NCI-H1092 treated with DMSO at 0.1 percent for 48 hours (cell line): ENCODE data around the gene SORD.
"Not testable (repeated sequence)": the region's sequence is repeated elsewhere in the genome, so short reads cannot be mapped to it uniquely, and the experiment has no call there.

Experiments used
- DNase-seq: peaks from one replicate; lab custom pipeline; 2025; lab: John Stamatoyannopoulos, UW

The SORD gene

DNA sequence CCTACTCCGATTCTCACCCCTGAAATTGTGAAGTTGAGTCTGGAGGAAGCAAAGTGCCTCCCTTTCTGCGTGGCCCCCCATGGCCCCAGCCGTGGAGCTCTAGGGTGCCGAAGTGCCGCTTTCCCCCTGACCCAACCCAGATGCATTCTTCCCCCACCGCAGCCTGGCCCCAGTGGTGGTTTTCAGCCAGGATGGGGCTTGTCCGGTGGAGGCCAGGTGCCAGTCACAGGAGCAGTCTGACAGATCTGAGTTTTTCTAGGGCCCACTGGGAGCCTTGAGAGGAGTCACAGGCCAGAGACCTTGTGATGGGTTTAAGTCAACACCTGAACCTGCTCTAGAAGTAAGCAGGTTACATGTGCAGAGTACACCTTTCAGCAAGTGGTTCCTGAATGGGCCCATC, 39.3 kb downstream of the SORD start:
- DNase-seq = not testable (repeated sequence)

- no peak for DNase-seq
Measured at GRCh38 chr15:45064386-45064785, 41.4 kb downstream of the SORD start.

DNA sequence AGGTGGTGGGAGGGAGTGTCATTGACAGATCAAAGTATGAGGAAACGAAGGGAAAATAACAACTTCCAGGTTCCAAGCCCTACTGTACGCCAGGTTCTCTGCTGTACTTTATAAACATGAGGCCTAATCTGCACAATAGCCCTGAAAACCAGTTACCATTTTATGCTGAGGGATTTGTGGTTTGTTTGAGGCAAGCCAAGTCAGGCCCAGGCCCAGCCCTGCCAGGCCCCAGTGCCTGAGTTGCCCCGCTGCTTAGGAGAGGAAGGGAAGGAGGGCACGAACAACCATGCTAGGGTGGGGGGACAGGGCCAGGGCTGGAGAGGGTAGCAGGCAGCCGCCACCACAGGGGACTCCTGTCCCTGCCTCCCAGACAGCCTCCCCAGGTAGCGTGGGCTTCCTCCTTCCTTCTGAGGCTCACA, 47.0 kb downstream of the SORD start:
- not testable (repeated sequence) for DNase-seq

DNA sequence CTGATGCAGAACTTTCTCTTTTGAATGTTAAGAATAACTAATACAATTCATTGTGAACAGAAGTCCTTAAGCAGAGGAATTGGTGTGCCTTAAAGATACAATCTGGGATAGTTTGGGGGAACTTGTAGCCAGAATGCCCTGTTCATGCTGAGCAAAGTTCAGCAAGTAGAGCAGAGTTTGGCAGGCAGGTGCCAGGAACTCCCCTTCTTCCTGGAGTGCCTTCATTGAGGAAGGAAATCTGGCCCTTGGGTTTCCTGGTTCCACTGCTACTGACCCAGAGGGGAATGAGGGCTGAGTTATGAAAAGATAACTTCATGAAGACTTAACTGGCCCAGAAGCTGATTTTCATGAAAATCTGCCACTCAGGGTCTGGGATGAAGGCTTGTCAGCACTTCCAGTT, 50.6 kb downstream of the SORD start:
- DNase-seq = not testable (repeated sequence)

GRCh38 chr15:45075440-45076320, 52.7 kb downstream of the SORD start:
- DNase-seq = not testable (repeated sequence)

DNA sequence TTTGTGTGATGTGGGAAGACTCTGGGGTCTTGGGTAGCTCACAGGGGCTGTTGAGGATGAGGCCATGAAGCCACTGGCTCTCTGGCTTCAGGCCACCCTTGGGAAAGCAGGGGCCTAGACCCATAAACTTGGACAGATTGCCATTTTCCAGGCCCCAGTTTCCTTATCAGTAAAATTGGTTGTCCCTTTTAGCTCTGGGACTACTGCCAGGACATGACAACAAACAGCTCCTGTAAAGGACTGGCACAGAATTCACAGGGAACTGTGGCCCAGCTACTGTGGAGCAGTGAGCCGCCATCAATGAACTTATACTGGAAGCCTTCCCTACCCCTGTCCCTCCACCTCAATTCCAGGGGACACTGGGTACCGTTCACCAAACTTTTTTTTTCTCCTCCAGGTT, 54.4 kb downstream of the SORD start:
- DNase-seq = not testable (repeated sequence)

DNA sequence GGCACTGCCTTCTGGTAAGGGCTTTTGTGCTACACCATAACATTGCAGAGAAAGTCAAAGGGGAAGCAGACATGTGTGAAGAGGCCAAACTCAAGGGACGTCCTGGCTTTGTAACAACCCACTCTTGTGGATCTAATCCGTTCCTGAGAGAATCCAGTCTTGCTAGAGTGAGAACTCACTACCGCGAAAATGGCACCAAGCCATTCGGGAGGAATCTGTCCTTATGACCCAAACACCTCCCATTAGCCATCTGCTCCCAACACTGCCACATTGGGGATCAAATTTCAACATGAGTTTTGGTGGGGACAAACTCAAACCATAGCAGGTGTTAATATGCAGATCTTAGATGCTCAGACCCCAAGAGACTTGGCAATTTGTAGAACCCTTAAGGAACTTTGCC, 56.2 kb downstream of the SORD start:
- not testable (repeated sequence) for DNase-seq

DNA sequence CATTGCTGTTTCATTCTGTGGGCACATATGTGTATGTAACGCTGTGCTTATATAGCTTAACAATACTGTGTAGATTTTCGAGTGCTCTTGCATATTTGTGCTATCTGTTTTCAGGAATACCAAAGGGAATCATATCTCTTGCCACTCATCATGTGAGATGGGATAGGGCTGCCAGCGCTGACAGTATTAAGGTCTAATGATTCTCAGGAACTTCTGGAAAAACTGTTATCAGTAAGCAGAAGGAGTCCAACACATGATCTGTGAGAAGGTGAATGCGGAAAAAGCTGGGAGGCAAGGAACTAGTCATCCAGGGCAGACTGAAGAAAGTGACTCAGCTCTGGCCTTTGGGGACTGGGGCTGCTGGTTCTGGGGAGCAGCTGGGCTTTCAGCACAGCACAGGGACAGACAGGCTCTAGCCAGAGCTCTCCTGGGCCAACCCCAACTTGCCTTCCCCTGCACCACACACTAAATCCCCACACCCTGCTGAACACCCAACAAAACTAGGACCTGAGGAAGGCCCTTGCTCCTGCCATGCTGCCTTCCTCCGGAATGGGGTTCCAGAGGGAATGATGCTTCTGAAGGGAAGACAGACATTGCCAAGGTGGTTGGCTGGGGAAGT, 56.7 kb downstream of the SORD start:
- not testable (repeated sequence) for DNase-seq

DNA sequence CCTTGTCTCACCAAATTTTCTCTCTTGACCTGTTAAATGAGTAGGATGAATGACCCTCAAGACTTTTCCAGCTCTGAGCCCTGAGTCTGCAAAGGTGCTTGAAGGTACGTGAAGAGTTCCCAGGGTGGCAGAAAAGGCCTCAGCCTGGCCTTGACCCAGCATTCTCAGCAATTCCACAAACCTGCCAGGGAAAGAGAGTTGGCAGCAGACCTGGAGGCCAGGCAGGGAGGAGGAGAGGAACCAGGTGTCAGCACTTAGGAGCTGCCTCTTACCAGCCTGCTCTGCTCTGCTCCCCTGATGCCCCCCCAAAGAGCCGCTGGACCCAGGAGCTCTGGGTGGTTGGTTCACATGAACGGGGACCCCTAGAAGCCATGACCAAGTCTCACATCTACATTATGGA, 57.6 kb downstream of the SORD start:
- not testable (repeated sequence) for DNase-seq

GRCh38 chr15:45082412-45082811, 59.4 kb downstream of the SORD start:
- not testable (repeated sequence) for DNase-seq

DNA sequence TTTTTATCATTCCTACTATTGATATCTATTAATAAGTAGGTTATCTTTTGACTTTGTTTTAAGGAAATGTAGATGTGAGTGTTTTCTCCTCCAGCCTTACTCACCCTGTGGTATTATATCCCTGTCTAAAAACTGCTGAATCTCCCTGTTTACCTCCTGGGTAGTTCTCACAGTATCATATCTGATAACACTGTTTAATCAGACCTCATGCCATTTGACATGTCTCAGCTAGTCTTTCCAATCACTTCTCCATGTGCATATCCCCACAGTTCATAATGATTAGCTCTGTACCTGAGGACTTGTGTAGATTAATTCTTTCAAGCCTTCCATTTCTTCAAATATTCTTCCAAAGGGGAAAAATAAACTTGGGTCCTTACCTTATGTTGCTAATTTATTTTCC, 60.2 kb downstream of the SORD start:
- DNase-seq = no peak

- no peak for DNase-seq
Measured at GRCh38 chr15:45084163-45084562, 61.2 kb downstream of the SORD start.

- DNase-seq = no peak
Measured at GRCh38 chr15:45087513-45087912, 64.5 kb downstream of the SORD start.

GRCh38 chr15:45088801-45089711, 66.1 kb downstream of the SORD start:
- DNase-seq = no peak

DNA sequence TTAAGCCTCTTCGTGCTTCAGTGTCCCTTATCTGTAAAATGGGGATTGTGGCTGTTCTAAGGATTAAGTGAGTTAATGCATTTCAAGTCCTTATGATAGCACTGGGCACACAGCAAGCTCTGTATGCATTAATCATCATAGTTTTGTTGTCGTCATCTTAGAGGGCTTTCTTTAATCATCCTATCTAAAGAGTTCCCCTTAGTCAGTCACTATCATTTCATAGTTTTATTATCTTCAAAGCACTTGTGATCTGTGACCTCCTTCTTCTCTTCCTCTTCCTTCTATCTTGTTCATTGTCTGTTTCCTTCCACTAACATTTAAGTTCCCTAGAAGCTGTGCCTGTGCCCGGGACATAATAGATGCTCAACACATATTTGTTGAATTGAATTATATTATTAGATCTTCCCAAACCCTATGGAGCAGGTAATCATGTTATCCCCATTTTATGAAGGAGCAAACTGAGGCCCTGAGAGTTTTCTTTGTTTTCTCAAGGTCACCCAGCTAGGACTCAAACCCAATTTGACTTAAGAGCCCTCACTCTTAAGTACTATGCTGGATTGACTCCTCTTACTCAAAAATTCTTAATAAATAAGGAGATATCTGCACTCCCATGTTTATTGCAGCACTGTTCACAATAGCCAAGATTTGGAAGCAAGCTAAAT, 66.8 kb downstream of the SORD start:
- DNase-seq = no peak

GRCh38 chr15:45091161-45091560, 68.2 kb downstream of the SORD start:
- no peak for DNase-seq

DNA sequence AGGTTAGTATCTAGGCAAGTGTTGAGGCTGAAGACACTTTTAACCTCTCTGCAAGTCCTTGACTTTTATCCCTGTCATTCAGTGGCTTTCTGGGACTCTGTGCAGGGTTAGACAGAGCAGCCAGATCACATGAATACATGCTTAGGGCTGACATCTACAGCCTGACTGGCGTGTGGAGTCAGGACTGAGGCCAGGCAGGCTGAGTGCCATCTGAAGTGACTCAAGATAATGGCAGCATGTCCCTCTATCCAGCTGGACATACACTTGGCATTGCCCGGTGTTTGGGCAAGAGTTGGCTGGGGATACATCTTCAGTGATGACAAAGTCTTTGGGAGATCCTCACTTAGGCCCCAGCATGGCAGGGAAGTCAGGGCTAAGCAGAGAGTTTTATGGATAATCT, 68.6 kb downstream of the SORD start:
- no peak for DNase-seq

DNA sequence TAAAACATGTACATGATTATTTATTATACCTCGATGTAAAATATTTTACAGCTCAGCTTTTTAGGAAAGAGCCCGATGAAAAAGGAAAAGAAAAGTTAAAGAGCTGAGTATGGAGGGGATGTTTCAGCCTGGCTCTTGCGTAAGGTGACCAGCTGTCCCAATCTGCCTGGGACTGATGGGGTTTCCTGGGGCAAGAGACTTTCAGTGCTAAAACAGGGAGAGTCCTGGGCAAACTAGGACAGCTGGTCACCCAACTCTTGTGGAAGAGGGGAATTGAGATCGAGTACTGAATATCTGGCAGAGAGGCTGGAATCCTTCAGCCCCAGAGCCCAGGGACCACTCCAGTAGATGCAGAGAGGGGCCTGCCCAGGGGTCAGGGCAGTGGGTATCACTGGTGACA, 70.0 kb downstream of the SORD start:
- DNase-seq = no peak

- DNase-seq = no peak
Measured at GRCh38 chr15:45093622-45094357, 70.8 kb downstream of the SORD start.

DNA sequence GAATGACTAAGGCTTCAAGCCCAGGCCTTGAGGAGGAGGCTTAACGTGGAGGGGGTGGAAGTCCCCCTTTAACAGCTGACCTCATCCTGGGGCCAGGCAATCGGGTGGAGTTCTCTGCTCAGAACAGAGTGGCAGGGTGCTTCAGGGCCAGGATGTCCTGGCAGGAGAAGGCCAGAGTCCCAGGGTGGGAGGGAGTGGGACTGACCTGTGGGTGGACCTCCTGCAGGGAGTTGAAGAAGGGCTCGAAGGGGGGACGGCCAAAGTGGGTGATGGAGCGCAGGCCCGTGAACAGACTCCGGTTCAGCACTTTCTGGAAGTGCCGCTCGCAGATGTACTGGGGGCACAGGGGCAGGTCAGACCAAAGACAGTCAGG, 71.3 kb downstream of the SORD start:
- DNase-seq = no peak

DNA sequence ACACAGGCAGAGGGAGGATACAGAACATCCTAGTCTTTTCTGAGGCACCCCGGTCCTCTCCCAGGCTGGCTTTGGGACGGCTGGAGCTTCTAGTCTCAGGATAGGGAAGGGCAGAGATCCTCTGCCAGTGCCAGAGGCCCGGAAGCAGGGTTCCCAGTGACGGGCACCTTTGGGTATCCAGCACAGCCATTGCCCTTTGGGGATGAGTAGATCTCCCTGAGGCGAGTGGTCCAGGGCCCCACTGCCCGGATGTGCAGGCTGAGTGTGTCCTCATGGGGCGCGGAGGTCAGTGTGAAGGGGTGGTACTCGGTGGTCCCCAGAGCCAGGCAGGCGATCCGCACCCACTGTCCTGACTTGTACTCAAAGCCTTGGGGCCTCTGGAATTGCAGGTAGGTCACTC, 72.7 kb downstream of the SORD start:
- no peak for DNase-seq
